IMR-90 (cell line): ENCODE results near the gene COL20A1. TPM values are rescaled to one million over a fixed set of nuclear protein-coding genes. Genes with fewer than 3 reads are reported as not detected.

Source experiments
- ATAC-seq: fragments of 200-7000 bp; cut with Tn5 transposase; 2 replicates; pipeline ENCODE4 v1.9.1; 2020; ENCODE audit warnings: low read depth, mild to moderate bottlenecking, moderate library complexity
- BruUV-seq: library from RNA; stranded (reverse); fragments of 400-500 nt; replicated peaks from 2 replicates; lab custom pipeline; 2021; lab: Mats Ljungman, UMichigan
- CTCF ChIA-PET: fragments of 300-600 bp; formaldehyde crosslinking; extraction: SDS; loops from one replicate; lab custom pipeline; 2021; ENCODE audit warnings: antibody characterized with exemption; lab: Yijun Ruan, JAX
- POLR2A ChIA-PET: fragments of 300-600 bp; sonication (Branson Sonifier 250); formaldehyde crosslinking; loops from one replicate; lab custom pipeline; 2022; ENCODE audit warnings: antibody characterized with exemption; ENCODE audit not compliant: unreplicated experiment; lab: Charles Lee
- DNase-seq: peaks from one replicate; pipeline ENCODE4 v3.0.0; 2013
- H2AFZ ChIP-seq: replicated peaks from 2 replicates; pipeline ENCODE3; 2013; ENCODE audit warnings: low read length, mild to moderate bottlenecking; ENCODE audit not compliant: poor library complexity
- H2AK5ac ChIP-seq: 2 replicates; pipeline ENCODE4 v1.6.1; 2013; ENCODE audit warnings: low read depth, low read length, inconsistent platforms
- H2AK9ac ChIP-seq: replicated peaks from 2 replicates; pipeline ENCODE3; 2013; ENCODE audit warnings: mild to moderate bottlenecking, low read depth, low read length, moderate library complexity; ENCODE audit not compliant: poor library complexity
- H2BK120ac ChIP-seq: 2 replicates; pipeline ENCODE4 v1.6.1; 2013; ENCODE audit warnings: low read depth, low read length, inconsistent platforms
- H2BK15ac ChIP-seq: 3 replicates; pipeline ENCODE4 v1.6.1; 2013; ENCODE audit warnings: low read depth, low read length, inconsistent platforms
- H2BK20ac ChIP-seq: 2 replicates; pipeline ENCODE4 v1.6.1; 2013; ENCODE audit warnings: low read depth, mild to moderate bottlenecking, inconsistent platforms, low read length, moderate library complexity
- H2BK5ac ChIP-seq: 2 replicates; pipeline ENCODE4 v1.6.1; 2013; ENCODE audit warnings: mild to moderate bottlenecking, low read depth, low read length, inconsistent platforms; ENCODE audit not compliant: poor library complexity, severe bottlenecking
- H3K14ac ChIP-seq: replicated peaks from 2 replicates; pipeline ENCODE4 v1.6.1; 2013; ENCODE audit warnings: low read depth, low read length, inconsistent platforms
- H3K18ac ChIP-seq: 2 replicates; pipeline ENCODE4 v1.6.1; 2013; ENCODE audit warnings: low read depth, low read length, control low read depth
- H3K23ac ChIP-seq: 2 replicates; pipeline ENCODE4 v1.6.1; 2013; ENCODE audit warnings: low read depth, low read length, inconsistent platforms
- H3K27ac ChIP-seq: 2 replicates; pipeline ENCODE4 v1.5.1; 2013; ENCODE audit warnings: mild to moderate bottlenecking, control low read depth, low read length; ENCODE audit not compliant: insufficient read depth
- H3K27me3 ChIP-seq: 2 replicates; pipeline ENCODE4 v1.6.1; 2013; ENCODE audit warnings: low read length; ENCODE audit not compliant: control insufficient read depth, insufficient read depth
- H3K36me3 ChIP-seq: 2 replicates; pipeline ENCODE4 v1.6.1; 2013; ENCODE audit warnings: low read length, mixed read lengths; ENCODE audit not compliant: control insufficient read depth, insufficient read depth
- H3K4ac ChIP-seq: 2 replicates; pipeline ENCODE4 v1.6.1; 2013; ENCODE audit warnings: low read depth, low read length, inconsistent platforms
- H3K4me1 ChIP-seq: 2 replicates; pipeline ENCODE4 v1.6.1; 2013; ENCODE audit warnings: low read length, mixed read lengths; ENCODE audit not compliant: control insufficient read depth, insufficient read depth
- H3K4me2 ChIP-seq: 2 replicates; pipeline ENCODE4 v1.6.1; 2013; ENCODE audit warnings: low read depth, mild to moderate bottlenecking, control low read depth, low read length, moderate library complexity
- H3K4me3 ChIP-seq: 2 replicates; pipeline ENCODE4 v1.5.1; 2013; ENCODE audit warnings: low read depth, mild to moderate bottlenecking, control low read depth, low read length, moderate library complexity; ENCODE audit not compliant: insufficient read depth
- H3K56ac ChIP-seq: 2 replicates; pipeline ENCODE4 v1.6.1; 2013; ENCODE audit warnings: low read length, inconsistent platforms; ENCODE audit not compliant: insufficient read depth; ENCODE audit errors: extremely low read depth
- H3K79me1 ChIP-seq, 2 experiments: 2 replicates each; pipeline ENCODE4 v1.6.1; 2013; ENCODE audit warnings: low read length in 2 of 2, inconsistent platforms in 1 of 2, low read depth in 1 of 2
- H3K9ac ChIP-seq: 2 replicates; pipeline ENCODE4 v1.6.1; 2013; ENCODE audit warnings: low read depth, low read length, control low read depth
- H3K9me1 ChIP-seq: 2 replicates; pipeline ENCODE4 v1.6.1; 2013; ENCODE audit warnings: low read length, inconsistent platforms; ENCODE audit not compliant: insufficient read depth
- H3K9me3 ChIP-seq: 2 replicates; pipeline ENCODE4 v1.6.1; 2013; ENCODE audit warnings: low read length; ENCODE audit not compliant: control insufficient read depth, insufficient read depth
- H4K20me1 ChIP-seq: 2 replicates; pipeline ENCODE4 v1.6.1; 2013; ENCODE audit warnings: low read length, inconsistent platforms; ENCODE audit not compliant: insufficient read depth
- H4K5ac ChIP-seq: 2 replicates; pipeline ENCODE4 v1.6.1; 2013; ENCODE audit warnings: mild to moderate bottlenecking, low read depth, low read length, control low read depth
- H4K8ac ChIP-seq, 2 experiments: 2 replicates each; pipeline ENCODE4 v1.6.1; 2013; ENCODE audit warnings: low read depth in 2 of 2, low read length in 2 of 2, control low read depth in 1 of 2, inconsistent platforms in 1 of 2
- H4K91ac ChIP-seq: 2 replicates; pipeline ENCODE4 v1.6.1; 2013; ENCODE audit warnings: low read depth, low read length, inconsistent platforms; ENCODE audit not compliant: insufficient read depth
- BHLHE40 ChIP-seq: fragments of 150-350 bp; IDR thresholded peaks from 2 replicates; pipeline ENCODE4 v1.6.1; 2016; ENCODE audit warnings: mild to moderate bottlenecking, low read depth, low read length
- CEBPB ChIP-seq: IDR thresholded peaks from 2 replicates; pipeline ENCODE4 v1.6.1; 2012; ENCODE audit warnings: low read depth, low read length, improper control_type of control experiment
- CHD1 ChIP-seq: IDR thresholded peaks from 2 replicates; pipeline ENCODE4 v1.6.1; 2012; ENCODE audit warnings: low read depth, low read length, improper control_type of control experiment
- CTCF ChIP-seq: conservative IDR thresholded peaks from 2 replicates; pipeline ENCODE4 v1.5.1; 2012; ENCODE audit warnings: mild to moderate bottlenecking, low read depth, low read length, improper control_type of control experiment
- ELK1 ChIP-seq: fragments of 150-350 bp; IDR thresholded peaks from 2 replicates; pipeline ENCODE4 v1.6.1; 2016; ENCODE audit warnings: low read depth, mild to moderate bottlenecking, low read length, moderate library complexity, borderline replicate concordance
- FOS ChIP-seq: fragments of 150-350 bp; IDR thresholded peaks from 2 replicates; pipeline ENCODE4 v1.6.1; 2016; ENCODE audit warnings: low read depth, low read length
- MAFK ChIP-seq: IDR thresholded peaks from 2 replicates; pipeline ENCODE4 v1.6.1; 2012; ENCODE audit warnings: low read depth, low read length, improper control_type of control experiment
- MAZ ChIP-seq: IDR thresholded peaks from 2 replicates; pipeline ENCODE4 v1.6.1; 2012; ENCODE audit warnings: low read depth, mild to moderate bottlenecking, low read length, improper control_type of control experiment, moderate library complexity, borderline replicate concordance
- MXI1 ChIP-seq: IDR thresholded peaks from 2 replicates; pipeline ENCODE4 v1.6.1; 2012; ENCODE audit warnings: low read depth, mild to moderate bottlenecking, low read length, moderate library complexity, borderline replicate concordance
- NFE2L2 ChIP-seq: fragments of 150-350 bp; IDR thresholded peaks from 2 replicates; pipeline ENCODE4 v1.6.1; 2016; ENCODE audit warnings: low read depth, mild to moderate bottlenecking, low read length
- POLR2A ChIP-seq: IDR thresholded peaks from 2 replicates; pipeline ENCODE4 v1.6.1; 2012; ENCODE audit warnings: mild to moderate bottlenecking, low read depth, low read length
- RAD21 ChIP-seq: IDR thresholded peaks from 2 replicates; pipeline ENCODE4 v1.6.1; 2012; ENCODE audit warnings: low read length, improper control_type of control experiment
- RCOR1 ChIP-seq: IDR thresholded peaks from 2 replicates; pipeline ENCODE4 v1.6.1; 2012; ENCODE audit warnings: mild to moderate bottlenecking, low read length, improper control_type of control experiment; ENCODE audit not compliant: insufficient replicate concordance
- RFX5 ChIP-seq: IDR thresholded peaks from 2 replicates; pipeline ENCODE4 v1.8.0; 2012; ENCODE audit warnings: low read depth, mild to moderate bottlenecking, low read length, moderate library complexity
- SMC3 ChIP-seq: fragments of 150-350 bp; IDR thresholded peaks from 2 replicates; pipeline ENCODE4 v1.6.1; 2016; ENCODE audit warnings: low read depth, mild to moderate bottlenecking, antibody characterized with exemption, low read length, moderate library complexity
- USF2 ChIP-seq: fragments of 150-350 bp; IDR thresholded peaks from 2 replicates; pipeline ENCODE4 v1.6.1; 2017; ENCODE audit warnings: mild to moderate bottlenecking, antibody characterized with exemption, low read length, low read depth
- WGBS, 2 experiments: methylation state at CpG; one replicate each; pipeline versions ENCODE4 v1.1.5 to v1.1.7; 2013; ENCODE audit warnings: missing lambda C conversion rate in 2 of 2; ENCODE audit not compliant: insufficient read length in 1 of 2; ENCODE audit errors: extremely low coverage in 2 of 2; 5-methylcytosine and 5-hydroxymethylcytosine counted together
- dilution Hi-C: fragments of 300-500 bp; cut with HindIII; formaldehyde crosslinking; loops from one replicate; pipeline ENCODE4 v1.14.3; 2018; ENCODE audit warnings: low sequenced_read_pairs; ENCODE audit not compliant: unreplicated experiment
- in situ Hi-C: fragments of 300-500 bp; cut with MboI; formaldehyde crosslinking; loops from 3 replicates; pipeline ENCODE4 v1.14.3; 2019; ENCODE audit warnings: low sequenced_read_pairs, inconsistent platforms, mixed read lengths
- intact Hi-C: fragments of 100-400 bp; cut with micrococcal nuclease; formaldehyde crosslinking; loops from 2 replicates; pipeline ENCODE4 v1.10.0; 2022
- polyA plus RNA-seq, 3 experiments: library from polyadenylated mRNA; depleted of rRNA; stranded (reverse); fragments of >200 nt; gene quantifications; 2 replicates each; pipeline ENCODE4 v1.2.3, GENCODE V29; 2012; ENCODE audit warnings: low replicate concordance in 1 of 3
- total RNA-seq: library from RNA; depleted of rRNA; stranded (reverse); fragments of >200 nt; gene quantifications from 2 replicates; pipeline ENCODE4 v1.2.3, GENCODE V29; 2012

COL20A1 gene
- total and polyA plus RNA-seq, 2 of the 4 experiments (the other 2 are of a cell fraction), result not detected

GRCh38 chr20:63256954-63257353 lies 36.0 kb upstream of the COL20A1 start:
- Histone ChIP-seq H3K23ac (no peak overlapping the region), H2BK120ac (no peak overlapping the region), H3K27me3 (peaks cover 93% of the 10 kb centered on the region), H3K9me1 (no peaks in the 10 kb centered on the region), H3K9me3 (peaks cover 2% of the 10 kb centered on the region; the same call in 1 of the 2 replicates), H3K36me3 (no peaks in the 10 kb centered on the region), H2AK9ac (no peak overlapping the region), H4K5ac (no peak overlapping the region), H3K4me2 (no peak overlapping the region), H3K27ac (no peak overlapping the region), H3K79me1 (no peaks in the 10 kb centered on the region), H3K9ac (no peak overlapping the region), H2BK20ac (no peak overlapping the region), H2BK5ac (no peak overlapping the region), H3K14ac (no peak overlapping the region), H4K8ac (no peak overlapping the region), H3K4me3 (no peak overlapping the region), H3K4me1 (no peaks in the 10 kb centered on the region; the same call in 1 of the 2 replicates), H2AFZ (no peak overlapping the region), H3K4ac (no peak overlapping the region), H3K56ac (no peak overlapping the region), H4K91ac (no peak overlapping the region), H2AK5ac (no peak overlapping the region), H2BK15ac (no peak overlapping the region), H3K18ac (no peak overlapping the region), H4K20me1 (no peaks in the 10 kb centered on the region; the same call in 1 of the 2 replicates)
- in situ Hi-C loops, result no loop called here
- 85% methylated on average over 4 of the region's 4 CpGs; no CpG with 5 or more reads in 1 of the 2 experiments for WGBS, 2 experiments
- no TSS peak for BruUV-seq
- dilution Hi-C loops, result no loop called here
- intact Hi-C loops, result no loop called here
- TF ChIP-seq CHD1 (no peak), RFX5 (no peak), MAZ (no peak), POLR2A (no peak), ELK1 (no peak), RAD21 (no peak), USF2 (no peak), MAFK (no peak), NFE2L2 (no peak), CEBPB (no peak), RCOR1 (no peak), BHLHE40 (no peak), CTCF (no peak), MXI1 (no peak), FOS (no peak), SMC3 (no peak)
- no peak for ATAC-seq
- ChIA-PET POLR2A (no interaction called here), CTCF (no interaction called here)
- no peak for DNase-seq
